Keratinocyte (primary cell): ENCODE measurements around the gene HLA-DMB.

Experiments used
- EZH2 ChIP-seq: IDR thresholded peaks from one replicate; pipeline ENCODE4 v1.6.1; 2012; ENCODE audit warnings: inconsistent platforms, mild to moderate bottlenecking, low read length, moderate library complexity
- TF ChIP-seq, protein P1 (sequence below), 3 experiments: IDR thresholded peaks in 1 of 3; conservative IDR thresholded peaks in 1 of 3; optimal IDR thresholded peaks in 1 of 3; 2 replicates in 2 of 3; 3 replicates in 1 of 3; pipeline versions ENCODE3 to v1.5.1; 2011; ENCODE audit warnings: low read length in 3 of 3, mild to moderate bottlenecking in 3 of 3, moderate library complexity in 2 of 3, control low read depth in 1 of 3, inconsistent platforms in 1 of 3; ENCODE audit not compliant: insufficient read depth in 2 of 3; ENCODE audit errors: extremely low read depth in 1 of 3

DNA sequence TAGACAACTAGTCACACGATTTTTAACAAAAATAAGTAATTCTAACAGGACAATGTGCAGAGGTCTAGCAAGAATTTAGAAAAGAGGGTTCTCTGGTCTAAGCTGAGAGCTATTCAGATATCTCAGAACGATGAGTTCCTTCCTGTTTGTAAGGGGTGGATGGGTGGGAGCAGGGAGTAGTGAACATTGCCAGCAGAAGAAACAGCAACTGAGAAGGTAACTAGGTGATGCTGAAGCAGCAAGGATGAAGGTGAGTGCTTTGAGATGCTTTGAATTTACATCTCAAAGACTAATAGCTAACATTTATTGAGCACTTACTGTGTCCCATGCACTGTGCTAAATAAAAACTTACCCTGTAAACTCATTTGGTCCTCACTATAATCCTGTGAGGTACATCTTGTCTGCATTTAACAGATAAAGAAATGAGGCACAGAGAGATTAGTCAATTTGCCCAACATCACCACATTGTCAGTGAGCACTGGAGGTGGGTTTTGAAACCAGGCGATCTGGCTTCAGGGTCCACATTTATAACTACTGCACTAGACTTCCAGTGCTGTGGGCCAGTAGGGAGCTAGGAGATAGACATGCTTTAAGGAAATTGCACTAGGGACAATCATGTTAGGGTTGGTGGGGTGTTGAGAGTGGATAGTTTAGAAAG, 43.3 kb upstream of the HLA-DMB start:
- TF ChIP-seq, protein P1, sequence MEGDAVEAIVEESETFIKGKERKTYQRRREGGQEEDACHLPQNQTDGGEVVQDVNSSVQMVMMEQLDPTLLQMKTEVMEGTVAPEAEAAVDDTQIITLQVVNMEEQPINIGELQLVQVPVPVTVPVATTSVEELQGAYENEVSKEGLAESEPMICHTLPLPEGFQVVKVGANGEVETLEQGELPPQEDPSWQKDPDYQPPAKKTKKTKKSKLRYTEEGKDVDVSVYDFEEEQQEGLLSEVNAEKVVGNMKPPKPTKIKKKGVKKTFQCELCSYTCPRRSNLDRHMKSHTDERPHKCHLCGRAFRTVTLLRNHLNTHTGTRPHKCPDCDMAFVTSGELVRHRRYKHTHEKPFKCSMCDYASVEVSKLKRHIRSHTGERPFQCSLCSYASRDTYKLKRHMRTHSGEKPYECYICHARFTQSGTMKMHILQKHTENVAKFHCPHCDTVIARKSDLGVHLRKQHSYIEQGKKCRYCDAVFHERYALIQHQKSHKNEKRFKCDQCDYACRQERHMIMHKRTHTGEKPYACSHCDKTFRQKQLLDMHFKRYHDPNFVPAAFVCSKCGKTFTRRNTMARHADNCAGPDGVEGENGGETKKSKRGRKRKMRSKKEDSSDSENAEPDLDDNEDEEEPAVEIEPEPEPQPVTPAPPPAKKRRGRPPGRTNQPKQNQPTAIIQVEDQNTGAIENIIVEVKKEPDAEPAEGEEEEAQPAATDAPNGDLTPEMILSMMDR (optimal IDR thresholded peaks at IDR 0.05 in 1 of 3, IDR thresholded peaks at IDR 0.05 in 1 of 3, conservative IDR thresholded peaks at IDR 0.05 in 1 of 3; ENCODE audit: extremely low read depth in 1 of 3, insufficient read depth in 2 of 3, low read length in 3 of 3) = no peak
- TF ChIP-seq EZH2 = no peak
